ENCODE measurements around the gene MICAL2.

MICAL2 gene

GRCh38 chr11:12174128-12174476 is 63.7 kb downstream of the MICAL2 start:
- Histone ChIP-seq H3K27me3 (ENCODE audit: control insufficient read depth in 5 of 5, insufficient read depth in 4 of 5, low read length in 5 of 5) (no peaks in the 10 kb centered on the region), H3K27ac (ENCODE audit: low read depth, low read length) (no peak overlapping the region), H3K36me3 (ENCODE audit: control insufficient read depth in 5 of 5, insufficient read depth in 5 of 5, low read length in 5 of 5) (no peaks in the 10 kb centered on the region), H3K4me3 (ENCODE audit: low read depth in 1 of 5, low read length in 5 of 5) (no peak overlapping the region), H3K4me1 (ENCODE audit: control insufficient read depth in 5 of 5, insufficient read depth in 5 of 5, low read length in 5 of 5) (peaks cover 0 to 9% (median 6%) of the 10 kb centered on the region in 5 donors), H3K9me3 (ENCODE audit: control insufficient read depth in 5 of 5, low read length in 5 of 5) (peaks cover 0 to 3% (median 3%) of the 10 kb centered on the region in 5 donors), H3K9ac (ENCODE audit: low read length in 5 of 5) (no peak overlapping the region)

GRCh38 chr11:12174477-12175143 is 64.2 kb downstream of the MICAL2 start:
- no peak overlapping the region for H3K9ac ChIP-seq (ENCODE audit: low read length in 5 of 5)
- H3K4me3 ChIP-seq (ENCODE audit: low read depth in 1 of 5, low read length in 5 of 5) = no peak overlapping the region
- H3K4me1 ChIP-seq (ENCODE audit: control insufficient read depth in 5 of 5, insufficient read depth in 5 of 5, low read length in 5 of 5) = peaks cover 0 to 9% (median 6%) of the 10 kb centered on the region in 5 donors
- peaks cover 0 to 3% (median 3%) of the 10 kb centered on the region in 5 donors for H3K9me3 ChIP-seq (ENCODE audit: control insufficient read depth in 5 of 5, low read length in 5 of 5)
- H3K27ac ChIP-seq (ENCODE audit: low read depth, low read length) = no peak overlapping the region
- no peaks in the 10 kb centered on the region for H3K27me3 ChIP-seq (ENCODE audit: control insufficient read depth in 5 of 5, insufficient read depth in 4 of 5, low read length in 5 of 5)
- no peaks in the 10 kb centered on the region for H3K36me3 ChIP-seq (ENCODE audit: control insufficient read depth in 5 of 5, insufficient read depth in 5 of 5, low read length in 5 of 5)

GRCh38 chr11:12175694-12176241 is 65.4 kb downstream of the MICAL2 start:
- peaks cover 0 to 6% (median 4%) of the 10 kb centered on the region in 5 donors for H3K4me1 ChIP-seq (ENCODE audit: control insufficient read depth in 5 of 5, insufficient read depth in 5 of 5, low read length in 5 of 5)
- H3K27ac ChIP-seq (ENCODE audit: low read depth, low read length) = no peak overlapping the region
- H3K36me3 ChIP-seq (ENCODE audit: control insufficient read depth in 5 of 5, insufficient read depth in 5 of 5, low read length in 5 of 5) = no peaks in the 10 kb centered on the region
- H3K9me3 ChIP-seq (ENCODE audit: control insufficient read depth in 5 of 5, low read length in 5 of 5) = peaks cover 0 to 3% (median 3%) of the 10 kb centered on the region in 5 donors
- H3K4me3 ChIP-seq (ENCODE audit: low read depth in 1 of 5, low read length in 5 of 5) = no peak overlapping the region
- H3K27me3 ChIP-seq (ENCODE audit: control insufficient read depth in 5 of 5, insufficient read depth in 4 of 5, low read length in 5 of 5) = no peaks in the 10 kb centered on the region
- no peak overlapping the region for H3K9ac ChIP-seq (ENCODE audit: low read length in 5 of 5)

- H3K4me1 ChIP-seq (ENCODE audit: control insufficient read depth in 5 of 5, insufficient read depth in 5 of 5, low read length in 5 of 5) = no peaks in the 10 kb centered on the region
These were observed 66.0 kb downstream of the MICAL2 start for GRCh38 chr11:12176410-12176809.

GRCh38 chr11:12177739-12178338 is 67.4 kb downstream of the MICAL2 start:
- Histone ChIP-seq H3K36me3 (ENCODE audit: control insufficient read depth in 5 of 5, insufficient read depth in 5 of 5, low read length in 5 of 5) (no peaks in the 10 kb centered on the region), H3K9ac (ENCODE audit: low read length in 5 of 5) (no peak overlapping the region), H3K27ac (ENCODE audit: low read depth, low read length) (no peak overlapping the region), H3K4me3 (ENCODE audit: low read depth in 1 of 5, low read length in 5 of 5) (no peak overlapping the region), H3K9me3 (ENCODE audit: control insufficient read depth in 5 of 5, low read length in 5 of 5) (no peaks in the 10 kb centered on the region), H3K27me3 (ENCODE audit: control insufficient read depth in 5 of 5, insufficient read depth in 4 of 5, low read length in 5 of 5) (no peaks in the 10 kb centered on the region), H3K4me1 (ENCODE audit: control insufficient read depth in 5 of 5, insufficient read depth in 5 of 5, low read length in 5 of 5) (peaks cover 0 to 7% (median 4%) of the 10 kb centered on the region in 5 donors)

More at GRCh38 chr11:12176410-12176809, 66.0 kb downstream of the MICAL2 start:
- peaks cover 0 to 3% (median 3%) of the 10 kb centered on the region in 5 donors for H3K9me3 ChIP-seq (ENCODE audit: control insufficient read depth in 5 of 5, low read length in 5 of 5)
- H3K27me3 ChIP-seq (ENCODE audit: control insufficient read depth in 5 of 5, insufficient read depth in 4 of 5, low read length in 5 of 5) = no peaks in the 10 kb centered on the region
- no peaks in the 10 kb centered on the region for H3K36me3 ChIP-seq (ENCODE audit: control insufficient read depth in 5 of 5, insufficient read depth in 5 of 5, low read length in 5 of 5)
- H3K27ac ChIP-seq (ENCODE audit: low read depth, low read length) = no peak overlapping the region
- no peak overlapping the region for H3K9ac ChIP-seq (ENCODE audit: low read length in 5 of 5)
- H3K4me3 ChIP-seq (ENCODE audit: low read depth in 1 of 5, low read length in 5 of 5) = no peak overlapping the region

GRCh38 chr11:12179019-12179418 is 68.6 kb downstream of the MICAL2 start:
- no peaks in the 10 kb centered on the region for H3K9me3 ChIP-seq (ENCODE audit: control insufficient read depth in 5 of 5, low read length in 5 of 5)
- H3K9ac ChIP-seq (ENCODE audit: low read length in 5 of 5) = no peak overlapping the region
- no peaks in the 10 kb centered on the region for H3K27me3 ChIP-seq (ENCODE audit: control insufficient read depth in 5 of 5, insufficient read depth in 4 of 5, low read length in 5 of 5)
- peaks cover 0 to 16% (median 7%) of the 10 kb centered on the region in 5 donors for H3K4me1 ChIP-seq (ENCODE audit: control insufficient read depth in 5 of 5, insufficient read depth in 5 of 5, low read length in 5 of 5)
- H3K4me3 ChIP-seq (ENCODE audit: low read depth in 1 of 5, low read length in 5 of 5) = no peak overlapping the region
- H3K36me3 ChIP-seq (ENCODE audit: control insufficient read depth in 5 of 5, insufficient read depth in 5 of 5, low read length in 5 of 5) = no peaks in the 10 kb centered on the region
- H3K27ac ChIP-seq (ENCODE audit: low read depth, low read length) = no peak overlapping the region

- Histone ChIP-seq H3K27me3 (ENCODE audit: control insufficient read depth in 5 of 5, insufficient read depth in 4 of 5, low read length in 5 of 5) (no peaks in the 10 kb centered on the region), H3K9ac (ENCODE audit: low read length in 5 of 5) (no peak overlapping the region), H3K4me1 (ENCODE audit: control insufficient read depth in 5 of 5, insufficient read depth in 5 of 5, low read length in 5 of 5) (peaks cover 0 to 16% (median 7%) of the 10 kb centered on the region in 5 donors), H3K36me3 (ENCODE audit: control insufficient read depth in 5 of 5, insufficient read depth in 5 of 5, low read length in 5 of 5) (no peaks in the 10 kb centered on the region), H3K27ac (ENCODE audit: low read depth, low read length) (no peak overlapping the region), H3K9me3 (ENCODE audit: control insufficient read depth in 5 of 5, low read length in 5 of 5) (no peaks in the 10 kb centered on the region), H3K4me3 (ENCODE audit: low read depth in 1 of 5, low read length in 5 of 5) (no peak overlapping the region)
These were observed 69.1 kb downstream of the MICAL2 start for GRCh38 chr11:12179531-12179930.

GRCh38 chr11:12180257-12181205 is 70.1 kb downstream of the MICAL2 start:
- H3K4me1 ChIP-seq (ENCODE audit: control insufficient read depth in 5 of 5, insufficient read depth in 5 of 5, low read length in 5 of 5) = peaks cover 0 to 16% (median 7%) of the 10 kb centered on the region in 5 donors
- H3K27me3 ChIP-seq (ENCODE audit: control insufficient read depth in 5 of 5, insufficient read depth in 4 of 5, low read length in 5 of 5) = no peaks in the 10 kb centered on the region
- no peaks in the 10 kb centered on the region for H3K36me3 ChIP-seq (ENCODE audit: control insufficient read depth in 5 of 5, insufficient read depth in 5 of 5, low read length in 5 of 5)
- H3K4me3 ChIP-seq (ENCODE audit: low read depth in 1 of 5, low read length in 5 of 5) = no peak overlapping the region
- H3K9me3 ChIP-seq (ENCODE audit: control insufficient read depth in 5 of 5, low read length in 5 of 5) = no peaks in the 10 kb centered on the region
- H3K9ac ChIP-seq (ENCODE audit: low read length in 5 of 5) = no peak overlapping the region
- no peak overlapping the region for H3K27ac ChIP-seq (ENCODE audit: low read depth, low read length)

GRCh38 chr11:12182302-12182675 is 71.9 kb downstream of the MICAL2 start:
- Histone ChIP-seq H3K4me3 (ENCODE audit: low read depth in 1 of 5, low read length in 5 of 5) (no peak overlapping the region), H3K36me3 (ENCODE audit: control insufficient read depth in 5 of 5, insufficient read depth in 5 of 5, low read length in 5 of 5) (no peaks in the 10 kb centered on the region), H3K4me1 (ENCODE audit: control insufficient read depth in 5 of 5, insufficient read depth in 5 of 5, low read length in 5 of 5) (peaks cover 0 to 16% (median 7%) of the 10 kb centered on the region in 5 donors), H3K27me3 (ENCODE audit: control insufficient read depth in 5 of 5, insufficient read depth in 4 of 5, low read length in 5 of 5) (no peaks in the 10 kb centered on the region), H3K9ac (ENCODE audit: low read length in 5 of 5) (no peak overlapping the region), H3K27ac (ENCODE audit: low read depth, low read length) (no peak overlapping the region), H3K9me3 (ENCODE audit: control insufficient read depth in 5 of 5, low read length in 5 of 5) (no peaks in the 10 kb centered on the region)

Measured in subcutaneous abdominal adipose tissue (tissue), 5 donors.